Psoas muscle (tissue), 8 donors: ENCODE data around the gene TMCO5A. TPM values are rescaled to one million over a fixed set of nuclear protein-coding genes. Genes with fewer than 3 reads are reported as not detected.

Experiments used
- ATAC-seq, 4 donors: fragments of 200-7000 bp; cut with Tn5 transposase; one replicate each; pipeline ENCODE4 v1.9.1; 2020; ENCODE audit warnings: moderate library complexity in 3 of 4, mild to moderate bottlenecking in 2 of 4
- DNase-seq, 2 donors: peaks; one replicate each; pipeline ENCODE4 v3.0.0-alpha.2; 2020
- H3K27ac ChIP-seq: fragments of 200-600 bp; one replicate; pipeline ENCODE4 v1.8.0; 2022
- H3K27me3 ChIP-seq, 3 donors: fragments of 200-600 bp in 1 of 3; one replicate each; pipeline versions ENCODE4 v1.6.1 to v1.8.0; 2013 to 2022; ENCODE audit warnings: low read length in 2 of 3, mild to moderate bottlenecking in 2 of 3, moderate library complexity in 1 of 3; ENCODE audit not compliant: insufficient read depth in 3 of 3
- H3K36me3 ChIP-seq, 2 donors: fragments of 200-600 bp in 1 of 2; one replicate each; pipeline versions ENCODE4 v1.6.1 to v1.8.0; 2013 to 2022; ENCODE audit warnings: low read depth in 1 of 2, mild to moderate bottlenecking in 1 of 2, moderate library complexity in 1 of 2; ENCODE audit not compliant: insufficient read depth in 1 of 2
- H3K4me1 ChIP-seq: fragments of 200-600 bp; one replicate; pipeline ENCODE4 v1.8.0; 2022
- H3K4me3 ChIP-seq: fragments of 200-600 bp; one replicate; pipeline ENCODE4 v1.8.0; 2022; ENCODE audit warnings: mild to moderate bottlenecking
- H3K9me3 ChIP-seq: fragments of 200-600 bp; one replicate; pipeline ENCODE4 v1.8.0; 2022
- CTCF ChIP-seq: fragments of 200-600 bp; IDR thresholded peaks from one replicate; pipeline ENCODE4 v1.8.0; 2022; ENCODE audit warnings: antibody characterized with exemption
- WGBS, 3 donors: extraction: QIAGEN DNeasy Blood & Tissue Kit; methylation state at CpG; one replicate each; pipeline versions ENCODE4 v1.1.6 to v1.1.7; 2013; 5-methylcytosine and 5-hydroxymethylcytosine counted together
- intact Hi-C, 2 donors: fragments of 100-400 bp; cut with DNase I; formaldehyde crosslinking; loops; one replicate each; pipeline versions ENCODE4 v1.11.0 to v1.14.2; 2022
- polyA plus RNA-seq, 3 donors: library from polyadenylated mRNA; stranded (reverse); fragments of 200-250 nt; gene quantifications; one replicate each; pipeline ENCODE4 v1.2.3, GENCODE V29; 2013
- total RNA-seq, 4 donors: library from RNA; stranded (reverse); fragmentation: NEBNext Ultra II Directional in 2 of 4; extraction: Animal tissue kit (Norgen Biotek cat#: 25700) in 2 of 4; gene quantifications; one replicate each; pipeline versions ENCODE4 v1.2.1 to v1.2.4, GENCODE V29; 2021 to 2023
- donor health status: healthy with polysubstance abuse.
- donor health status: DM: no; HTN: no; CAD: no; lungs with moderate emphysema.
- donor health status: Bipolar disorder and iron deficiency.
- donor health status: healthy.
- donor health status: DM: yes; HTN: yes; CAD: no.
- donor health status: DM: no; HTN: no; CAD: no.
- donor health status: DM: no; HTN: no; CAD: no.
- donor health status: DM: yes; HTN: yes; CAD: no.

TMCO5A gene
- total and polyA plus RNA-seq, 7 donors, result not detected

GRCh38 chr15:37907136-37907535 is 27.3 kb upstream of the TMCO5A start:
- ATAC-seq, result no peak
- Histone ChIP-seq H3K4me3 (no peak overlapping the region), H3K4me1 (no peaks in the 10 kb centered on the region), H3K27ac (no peak overlapping the region), H3K9me3 (no peaks in the 10 kb centered on the region), H3K36me3 (no peaks in the 10 kb centered on the region), H3K27me3 (peaks cover 0 to 2% (median 0%) of the 10 kb centered on the region in 3 donors)
- no peak for TF ChIP-seq CTCF
- DNase-seq, result no peak
- intact Hi-C loops, result no loop called here
- WGBS, 3 donors, result 0 to 14% (median 4%) methylated on average over 1 of the region's 1 CpG

GRCh38 chr15:37921527-37922385 is 12.7 kb upstream of the TMCO5A start:
- DNase-seq (no peak), ATAC-seq (no peak)
- Histone ChIP-seq H3K4me3 (no peak overlapping the region), H3K36me3 (no peaks in the 10 kb centered on the region), H3K9me3 (no peaks in the 10 kb centered on the region), H3K4me1 (no peaks in the 10 kb centered on the region), H3K27me3 (no peaks in the 10 kb centered on the region), H3K27ac (no peak overlapping the region)
- intact Hi-C loops, result no loop called here
- 61 to 71% (median 69%) methylated on average over 6 of the region's 6 CpGs for WGBS, 3 donors
- no peak for TF ChIP-seq CTCF

- Histone ChIP-seq H3K27me3 (no peaks in the 10 kb centered on the region), H3K4me1 (no peaks in the 10 kb centered on the region), H3K9me3 (no peaks in the 10 kb centered on the region), H3K27ac (no peak overlapping the region), H3K36me3 (no peaks in the 10 kb centered on the region), H3K4me3 (no peak overlapping the region)
- TF ChIP-seq CTCF, result no peak
- WGBS, 3 donors, result 86 to 96% (median 92%) methylated on average over 3 of the region's 3 CpGs
- ATAC-seq (no peak), DNase-seq (no peak)
- intact Hi-C loops, result no loop called here
These were observed 8.3 kb upstream of the TMCO5A start for GRCh38 chr15:37926136-37926535.

GRCh38 chr15:37929238-37929637 is 5.2 kb upstream of the TMCO5A start:
- no peak overlapping the region for H3K27ac ChIP-seq
- no peak for ATAC-seq
- no peak for DNase-seq
- H3K9me3 ChIP-seq, result no peaks in the 10 kb centered on the region
- intact Hi-C loops, result no loop called here
- no peaks in the 10 kb centered on the region for H3K27me3 ChIP-seq
- no peaks in the 10 kb centered on the region for H3K36me3 ChIP-seq
- no peak overlapping the region for H3K4me3 ChIP-seq
- WGBS, 3 donors, result 13 to 30% (median 25%) methylated on average over 1 of the region's 1 CpG
- TF ChIP-seq CTCF, result no peak
- H3K4me1 ChIP-seq, result no peaks in the 10 kb centered on the region

GRCh38 chr15:37931321-37931720 is 3.1 kb upstream of the TMCO5A start:
- no peak for ATAC-seq
- DNase-seq, result no peak
- Histone ChIP-seq H3K36me3 (no peaks in the 10 kb centered on the region), H3K4me1 (no peaks in the 10 kb centered on the region), H3K9me3 (no peaks in the 10 kb centered on the region), H3K4me3 (no peak overlapping the region), H3K27me3 (no peaks in the 10 kb centered on the region), H3K27ac (no peak overlapping the region)
- intact Hi-C loops, result no loop called here
- TF ChIP-seq CTCF, result no peak
